HG02759 (cell line): ENCODE data around the gene TARBP2.
A peak's percentile ranks its signal among the peaks of the same experiment; 100 is the strongest.
"Not testable (repeated sequence)": the region's sequence is repeated elsewhere in the genome, so short reads cannot be mapped to it uniquely, and the experiment has no call there.

Experiments
- ATAC-seq: cut with Tn5 transposase; IDR thresholded peaks from one replicate; pipeline ENCODE4 v1.9.1; 2021; ENCODE audit warnings: mild to moderate bottlenecking, moderate library complexity; ENCODE audit not compliant: unreplicated experiment

Gene TARBP2

GRCh38 chr12:53474819-53475218, 26.3 kb upstream of the TARBP2 start:
- no peak for ATAC-seq

DNA sequence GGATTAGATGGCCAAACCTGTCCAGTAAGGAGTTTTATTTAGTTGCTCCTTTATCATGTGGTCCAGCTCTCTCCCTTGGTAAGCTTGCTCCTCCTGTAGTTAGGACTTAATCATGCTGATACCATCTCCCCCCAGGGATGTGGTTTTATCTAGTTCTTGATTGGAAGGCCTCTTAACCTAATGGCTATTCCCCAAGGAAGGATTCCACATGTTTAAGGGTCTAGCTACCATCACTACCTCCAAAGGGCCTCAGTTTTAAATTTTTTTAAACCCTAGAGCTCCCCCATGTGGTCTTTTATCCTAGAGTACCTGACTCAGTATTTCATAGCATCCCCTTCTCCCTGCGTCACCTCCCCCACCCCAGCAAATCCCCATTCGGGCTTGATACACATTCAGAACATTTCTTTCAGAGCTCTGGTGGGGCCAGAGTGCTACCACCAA, 24.3 kb upstream of the TARBP2 start:
- ATAC-seq: no peak

- no peak for ATAC-seq
Measured at GRCh38 chr12:53478865-53479264, 22.2 kb upstream of the TARBP2 start.

- ATAC-seq: no peak
Measured at GRCh38 chr12:53479331-53479730, 21.8 kb upstream of the TARBP2 start.

- ATAC-seq: no peak
Measured at GRCh38 chr12:53480491-53481442, 20.3 kb upstream of the TARBP2 start.

GRCh38 chr12:53481458-53481857, 19.6 kb upstream of the TARBP2 start:
- not testable (repeated sequence) for ATAC-seq

DNA sequence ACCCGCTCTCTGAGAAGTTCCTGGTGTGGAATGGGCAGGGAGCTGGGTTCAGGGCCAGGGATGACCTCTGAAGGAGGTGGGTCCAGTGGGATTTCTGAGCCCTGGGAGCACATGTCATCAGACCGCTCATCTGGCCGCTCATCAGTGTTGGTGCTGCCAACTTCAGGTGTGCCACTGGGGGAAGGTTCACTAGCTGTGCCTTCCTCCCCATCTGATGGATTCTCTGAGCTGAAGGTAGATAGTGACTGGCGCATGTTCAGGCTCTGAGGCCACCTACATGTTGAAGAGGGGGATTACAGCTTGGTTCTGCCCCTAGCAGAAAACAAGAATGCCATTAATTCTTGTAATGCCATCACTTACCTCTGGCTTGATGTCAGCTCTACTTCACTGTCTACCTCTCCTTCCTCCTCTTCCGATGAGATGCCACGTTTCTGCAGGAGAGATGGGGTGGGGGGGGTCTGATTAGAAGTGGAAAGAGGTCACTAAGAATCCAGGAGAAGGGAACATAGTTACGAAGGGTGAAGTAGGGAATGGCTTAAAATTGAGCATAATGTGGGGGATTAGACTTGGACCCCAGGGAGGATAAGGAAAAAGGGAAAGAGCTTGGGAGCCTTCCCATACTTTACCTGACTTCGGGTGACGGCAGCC, 19.0 kb upstream of the TARBP2 start:
- ATAC-seq: no peak

- no peak for ATAC-seq
Measured at GRCh38 chr12:53482626-53483168, 18.4 kb upstream of the TARBP2 start.

GRCh38 chr12:53483225-53483978, 17.7 kb upstream of the TARBP2 start:
- ATAC-seq: no peak

- no peak for ATAC-seq
Measured at GRCh38 chr12:53483979-53484377, 17.1 kb upstream of the TARBP2 start.

- ATAC-seq: no peak
Measured at GRCh38 chr12:53484686-53485575, 16.2 kb upstream of the TARBP2 start.

DNA sequence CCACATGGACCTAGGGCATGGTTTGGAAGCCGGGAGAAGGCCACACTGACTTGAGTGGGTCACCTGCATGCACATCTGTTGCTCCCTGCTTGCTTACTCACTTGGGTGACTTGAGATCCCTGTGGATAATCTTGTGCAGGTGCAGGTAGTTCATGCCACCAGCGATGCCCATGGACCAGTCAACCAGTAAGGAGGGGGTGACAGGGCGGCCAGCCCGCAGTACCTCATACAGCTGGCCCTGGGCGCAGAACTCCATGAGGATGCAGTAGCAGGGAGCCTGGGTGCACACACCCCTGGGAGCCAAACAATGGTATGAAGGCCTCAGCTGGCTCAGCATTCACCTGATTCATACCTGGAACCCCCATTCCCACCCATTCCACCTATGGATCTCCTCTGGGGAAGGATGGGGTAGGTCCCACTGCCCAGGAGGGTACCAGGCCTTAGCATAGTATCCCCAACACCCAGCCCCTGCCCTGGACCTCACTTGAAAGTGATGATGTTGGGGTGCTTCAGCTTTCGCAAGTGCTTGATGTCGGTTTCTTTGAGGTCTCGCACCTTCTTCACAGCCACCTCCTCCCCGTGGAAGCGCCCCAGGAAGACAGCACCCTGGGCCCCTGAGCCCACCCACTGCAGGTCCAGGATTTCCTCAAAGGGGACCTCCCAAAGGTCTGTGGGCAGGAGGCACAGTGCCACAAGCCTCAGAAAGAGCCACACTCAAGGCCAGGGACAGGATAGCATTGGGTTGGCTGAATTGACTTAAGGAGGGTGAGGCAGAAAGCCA, 14.9 kb upstream of the TARBP2 start:
- no peak for ATAC-seq

GRCh38 chr12:53486736-53487487, 14.2 kb upstream of the TARBP2 start:
- no peak for ATAC-seq

DNA sequence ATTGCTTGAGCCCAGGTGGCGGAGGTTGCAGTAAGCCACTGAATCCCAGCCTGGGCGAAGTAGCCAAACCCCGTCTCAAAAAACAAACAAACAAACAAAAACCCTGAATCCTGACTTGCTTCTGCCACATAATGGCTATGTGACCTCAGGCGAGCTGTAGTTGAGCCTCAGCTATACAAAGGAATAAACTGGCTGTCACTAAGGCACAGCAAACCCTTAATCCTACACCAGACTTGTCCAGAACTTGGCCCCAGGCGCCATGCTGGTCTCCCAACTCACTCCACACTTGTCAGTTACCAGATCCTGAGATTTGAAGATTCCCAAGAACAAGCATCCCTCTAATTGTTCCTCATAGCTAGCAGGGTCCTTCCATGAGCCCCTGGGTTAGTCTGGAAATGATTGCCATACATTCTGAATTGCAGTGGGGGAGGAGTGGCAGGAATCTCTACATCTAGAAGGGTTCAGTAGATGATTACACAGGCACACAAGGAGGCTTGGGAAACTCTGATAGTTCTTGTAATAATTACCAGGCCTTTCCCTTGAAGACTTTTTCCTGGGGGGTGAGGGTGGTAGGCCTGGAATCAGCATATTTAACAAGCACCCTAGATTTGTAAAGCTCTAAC, 11.7 kb upstream of the TARBP2 start:
- ATAC-seq: no peak

DNA sequence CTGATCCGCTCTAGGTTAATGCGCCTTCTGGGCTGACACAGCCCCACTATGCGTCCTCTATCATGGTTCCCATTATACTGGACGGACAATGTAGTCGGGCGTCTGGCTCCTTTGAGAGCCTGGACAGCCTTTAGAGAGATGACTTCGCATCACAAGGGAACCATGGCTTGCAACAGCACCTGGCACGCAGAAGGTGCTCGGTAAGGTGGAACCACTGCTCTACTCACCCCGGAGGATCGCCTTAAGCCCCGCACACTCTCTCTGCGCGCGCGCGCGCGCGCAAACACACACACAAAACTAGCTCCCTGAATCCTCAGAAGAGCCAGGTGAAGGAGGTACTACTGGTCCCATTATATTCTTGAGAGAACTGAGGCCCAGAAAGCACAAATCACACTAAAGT, 8.9 kb upstream of the TARBP2 start:
- ATAC-seq: no peak

DNA sequence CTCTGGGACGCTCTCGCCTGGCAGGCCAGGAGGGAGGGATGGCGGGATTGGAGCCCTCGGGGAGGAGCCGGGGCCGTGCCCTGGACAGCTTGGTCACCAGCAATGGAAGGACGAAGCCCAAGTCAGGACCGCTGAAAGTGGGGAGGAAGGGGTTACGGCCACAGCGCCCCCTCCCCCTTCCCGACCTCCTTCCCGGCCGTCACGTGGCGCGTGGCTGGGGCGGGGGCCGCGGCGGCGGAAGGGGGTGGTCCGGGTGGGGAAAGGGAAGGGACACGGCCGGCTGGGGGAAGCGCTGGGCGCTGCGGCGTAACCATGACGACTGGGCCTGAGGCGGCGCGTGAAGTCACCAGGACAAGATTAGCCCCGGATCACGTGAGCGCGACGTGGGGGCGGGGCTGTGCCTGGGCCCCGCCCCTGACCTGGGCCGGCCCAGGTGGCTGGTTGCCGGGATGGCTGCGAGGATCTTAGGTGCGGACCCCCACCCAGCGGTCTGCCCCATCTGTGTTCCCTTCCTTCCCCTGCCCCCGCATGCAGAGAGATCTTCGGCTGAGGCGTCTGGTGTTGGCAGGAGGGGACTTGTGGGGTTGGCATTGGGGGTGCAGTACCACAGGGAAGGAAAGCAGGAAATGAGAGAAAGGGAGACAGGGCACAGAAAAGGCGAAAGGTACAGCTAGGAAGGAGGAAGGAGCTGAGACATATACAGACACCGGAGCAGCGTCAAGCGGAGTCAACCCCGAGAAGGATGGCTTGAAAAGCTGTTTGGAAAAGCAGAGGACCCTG, 8.1 kb upstream of the TARBP2 start:
- ATAC-seq: peak; percentile 93

DNA sequence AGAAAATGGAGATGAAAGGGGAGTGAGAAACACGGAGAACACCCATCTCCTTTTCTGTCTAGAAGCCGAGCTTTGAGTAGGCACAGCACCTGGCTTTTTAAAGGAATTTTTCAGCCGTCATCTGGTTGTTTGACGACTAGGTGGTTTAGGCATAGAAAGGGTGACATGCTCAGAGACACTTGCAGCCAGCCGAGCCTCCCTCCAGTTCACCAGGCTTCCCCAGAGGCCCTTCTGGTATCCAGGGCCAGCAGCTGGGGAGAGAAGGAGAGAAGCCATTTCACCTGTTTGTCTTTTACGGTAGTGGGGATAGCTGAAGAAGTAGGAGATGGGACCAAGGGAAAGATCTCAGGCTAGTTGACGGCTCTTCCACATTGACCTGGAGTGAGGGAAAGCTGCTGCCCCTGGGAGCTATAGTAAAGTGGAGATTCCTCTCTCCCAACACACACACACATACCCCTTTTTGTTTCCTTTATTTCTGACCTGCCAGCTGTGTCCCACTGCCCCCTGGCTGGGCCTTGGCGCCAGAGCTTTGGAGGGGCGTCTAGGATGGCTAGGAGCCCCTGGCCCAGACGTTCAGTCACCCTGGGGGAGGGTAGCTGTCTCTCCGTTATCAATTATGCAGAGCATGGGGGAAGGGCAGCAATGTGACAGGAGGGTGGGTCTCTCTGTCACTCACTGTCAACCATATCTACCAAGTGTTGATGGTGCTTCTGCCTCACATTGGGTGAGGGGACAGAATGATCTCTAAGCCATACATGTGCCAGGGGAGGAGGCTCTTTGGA, 7.3 kb upstream of the TARBP2 start:
- no peak for ATAC-seq
